GM23248 (cell line): ENCODE measurements around the gene PPA2. TPM values are rescaled to one million over a fixed set of nuclear protein-coding genes. Genes with fewer than 3 reads are reported as not detected.
A peak's percentile ranks its signal among the peaks of the same experiment; 100 is the strongest.

Experiments used
- DNase-seq: peaks from one replicate; pipeline ENCODE4 v3.0.0-alpha.2; 2015
- H2AFZ ChIP-seq: fragments of 200-600 bp; sonication (generic); 2 replicates; pipeline ENCODE4 v1.6.1; 2016; ENCODE audit warnings: antibody characterized with exemption
- H3F3A ChIP-seq: fragments of 200-600 bp; sonication (generic); 2 replicates; pipeline ENCODE4 v1.6.1; 2016; ENCODE audit warnings: mild to moderate bottlenecking, antibody characterized with exemption, mixed run types; ENCODE audit not compliant: insufficient read depth
- H3K27ac ChIP-seq: fragments of 200-600 bp; sonication (generic); 2 replicates; pipeline ENCODE4 v1.5.1; 2016; ENCODE audit warnings: mild to moderate bottlenecking
- H3K27me3 ChIP-seq: fragments of 200-600 bp; sonication (generic); replicated peaks from 2 replicates; pipeline ENCODE4 v1.6.1; 2016; ENCODE audit warnings: mild to moderate bottlenecking; ENCODE audit not compliant: insufficient read depth
- H3K36me3 ChIP-seq: fragments of 200-600 bp; sonication (generic); 2 replicates; pipeline ENCODE4 v1.6.1; 2016; ENCODE audit warnings: low read depth, mild to moderate bottlenecking
- H3K4me1 ChIP-seq: fragments of 200-600 bp; sonication (generic); 2 replicates; pipeline ENCODE4 v1.6.1; 2016; ENCODE audit warnings: mild to moderate bottlenecking; ENCODE audit not compliant: insufficient read depth
- H3K4me2 ChIP-seq: fragments of 200-600 bp; sonication (generic); one replicate; pipeline ENCODE4 v1.6.1; 2016; ENCODE audit warnings: mild to moderate bottlenecking; ENCODE audit not compliant: unreplicated experiment
- H3K4me3 ChIP-seq: fragments of 200-600 bp; sonication (generic); 2 replicates; pipeline ENCODE4 v1.5.1; 2016; ENCODE audit warnings: mild to moderate bottlenecking
- H3K79me2 ChIP-seq: fragments of 200-600 bp; sonication (generic); 2 replicates; pipeline ENCODE4 v1.6.1; 2016; ENCODE audit warnings: mild to moderate bottlenecking; ENCODE audit not compliant: insufficient read depth
- H3K9ac ChIP-seq: fragments of 200-600 bp; sonication (generic); 2 replicates; pipeline ENCODE4 v1.6.1; 2016; ENCODE audit warnings: mild to moderate bottlenecking
- H3K9me2 ChIP-seq: fragments of 200-600 bp; sonication (generic); 2 replicates; pipeline ENCODE4 v1.6.1; 2016; ENCODE audit warnings: mixed run types, mild to moderate bottlenecking, moderate library complexity; ENCODE audit not compliant: insufficient read depth
- H3K9me3 ChIP-seq: fragments of 200-600 bp; sonication (generic); one replicate; pipeline ENCODE4 v1.6.1; 2017; ENCODE audit warnings: low read depth
- H4K20me1 ChIP-seq: fragments of 200-600 bp; sonication (generic); 2 replicates; pipeline ENCODE4 v1.6.0; 2016; ENCODE audit not compliant: insufficient read depth
- EZH2 ChIP-seq: fragments of 200-600 bp; sonication (generic); IDR thresholded peaks from 2 replicates; pipeline ENCODE4 v1.6.1; 2018; ENCODE audit warnings: antibody characterized with exemption, mild to moderate bottlenecking; ENCODE audit not compliant: insufficient read depth, poor library complexity, severe bottlenecking
- EZH2phosphoT487 ChIP-seq: fragments of 200-600 bp; sonication (generic); IDR thresholded peaks from 2 replicates; pipeline ENCODE4 v1.6.1; 2018; ENCODE audit warnings: antibody characterized with exemption, moderate library complexity, mild to moderate bottlenecking, low read depth; ENCODE audit not compliant: insufficient read depth
- WGBS, 2 experiments: methylation state at CpG; one replicate each; pipeline ENCODE4 v1.1.6; 2015 to 2017; ENCODE audit warnings: low lambda C conversion rate in 2 of 2, low coverage in 1 of 2; ENCODE audit errors: missing lambda C conversion rate in 2 of 2; 5-methylcytosine and 5-hydroxymethylcytosine counted together
- in situ Hi-C: fragments of 300-500 bp; cut with MboI; formaldehyde crosslinking; loops from 2 replicates; pipeline ENCODE4 v1.15.0; 2020
- polyA plus RNA-seq: library from polyadenylated mRNA; unstranded; fragments of >200 nt; fragmentation: Nextera tagmentation; extraction: Ambion mirVana; gene quantifications from 2 replicates; pipeline ENCODE4 v1.2.1, GENCODE V29; 2016
- total RNA-seq: library from RNA; depleted of rRNA; stranded (reverse); fragments of >200 nt; shearing (Covaris generic); gene quantifications from 2 replicates; pipeline ENCODE4 v1.2.3, GENCODE V29; 2014

The PPA2 gene
- total and polyA plus RNA-seq, 2 experiments from 2014 or later = 37.5 to 114 TPM

DNA sequence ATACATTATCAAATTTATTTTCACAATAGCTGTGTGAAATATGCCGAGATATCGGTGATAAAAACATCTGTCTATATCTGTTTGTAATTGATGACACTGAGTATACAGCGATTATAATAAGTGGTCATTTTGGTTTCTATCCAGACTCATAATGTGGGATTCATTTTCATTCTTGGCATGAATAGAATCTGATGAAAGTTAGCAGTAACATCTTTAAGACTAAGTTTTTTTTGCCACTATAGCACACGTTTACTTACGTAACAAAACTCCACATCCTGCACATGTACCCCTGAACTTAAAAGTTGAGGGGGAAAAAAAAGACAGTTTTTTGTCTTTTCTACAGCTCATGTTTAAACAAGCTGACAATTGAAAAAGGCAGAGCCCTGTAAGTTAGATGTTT is 86.4 kb downstream of the PPA2 start:
- H3K36me3 ChIP-seq = peaks cover 11% of the 10 kb centered on the region; the same call in 1 of the 2 replicates
- H2AFZ ChIP-seq = no peak overlapping the region
- no peak for DNase-seq
- no peaks in the 10 kb centered on the region for H3K27me3 ChIP-seq
- H4K20me1 ChIP-seq = no peaks in the 10 kb centered on the region
- TF ChIP-seq EZH2 (no peak), EZH2phosphoT487 (no peak)
- H3K9ac ChIP-seq = no peak overlapping the region
- no peaks in the 10 kb centered on the region for H3K9me3 ChIP-seq
- H3K79me2 ChIP-seq = no peaks in the 10 kb centered on the region
- no peaks in the 10 kb centered on the region for H3K9me2 ChIP-seq
- no peaks in the 10 kb centered on the region for H3F3A ChIP-seq
- peaks cover 4% of the 10 kb centered on the region for H3K4me1 ChIP-seq
- no peak overlapping the region for H3K4me3 ChIP-seq
- in situ Hi-C loops = no loop called here
- 81 to 83% methylated on average over 5 of the region's 5 CpGs for WGBS, 2 experiments
- H3K27ac ChIP-seq = no peak overlapping the region
- no peak overlapping the region for H3K4me2 ChIP-seq

- Histone ChIP-seq H2AFZ (no peak overlapping the region), H3K27me3 (no peaks in the 10 kb centered on the region), H3K9me2 (no peaks in the 10 kb centered on the region), H3K79me2 (no peaks in the 10 kb centered on the region), H3K27ac (no peak overlapping the region), H4K20me1 (no peaks in the 10 kb centered on the region), H3K9me3 (no peaks in the 10 kb centered on the region), H3K4me2 (no peak overlapping the region), H3K36me3 (peaks cover 13% of the 10 kb centered on the region; the same call in 1 of the 2 replicates), H3K9ac (no peak overlapping the region), H3F3A (no peaks in the 10 kb centered on the region), H3K4me1 (peaks cover 4% of the 10 kb centered on the region), H3K4me3 (no peak overlapping the region)
- in situ Hi-C loops = no loop called here
- no peak for TF ChIP-seq EZH2
- TF ChIP-seq EZH2phosphoT487 = no peak
- no peak for DNase-seq
- 90 to 97% methylated on average over 4 of the region's 4 CpGs for WGBS, 2 experiments
Observed at GRCh38 chr4:105386012-105386411, 87.8 kb downstream of the PPA2 start.

DNA sequence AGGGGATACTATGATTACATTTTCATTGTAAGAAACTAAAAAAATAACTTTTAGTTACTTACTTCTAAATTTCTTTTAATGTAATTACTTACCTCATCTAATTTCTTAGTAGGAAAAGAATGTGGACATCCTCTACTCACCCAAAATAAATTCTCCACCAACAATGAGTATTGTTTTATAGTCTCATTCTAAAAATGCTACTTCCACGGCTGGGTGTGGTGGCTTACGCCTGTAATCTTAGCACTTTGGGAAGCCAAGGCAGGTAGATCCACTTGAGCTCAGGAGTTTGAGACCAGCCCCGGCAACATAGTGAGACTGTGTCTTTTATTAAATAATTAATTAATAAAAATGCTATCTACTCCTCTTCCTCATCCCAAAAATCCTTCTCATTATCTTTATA is 99.8 kb downstream of the PPA2 start:
- no peaks in the 10 kb centered on the region for H3K9me3 ChIP-seq
- in situ Hi-C loops = no loop called here
- no peaks in the 10 kb centered on the region for H3K79me2 ChIP-seq
- H4K20me1 ChIP-seq = no peaks in the 10 kb centered on the region
- TF ChIP-seq EZH2phosphoT487 = no peak
- no peak for TF ChIP-seq EZH2
- no peaks in the 10 kb centered on the region for H3K9me2 ChIP-seq
- no peak overlapping the region for H3K9ac ChIP-seq
- no peak overlapping the region for H3K4me3 ChIP-seq
- no peaks in the 10 kb centered on the region for H3F3A ChIP-seq
- no peak overlapping the region for H2AFZ ChIP-seq
- H3K4me2 ChIP-seq = no peak overlapping the region
- WGBS, 2 experiments = 95 to 99% methylated on average over 3 of the region's 3 CpGs
- H3K4me1 ChIP-seq = no peaks in the 10 kb centered on the region
- no peak overlapping the region for H3K27ac ChIP-seq
- no peaks in the 10 kb centered on the region for H3K36me3 ChIP-seq
- DNase-seq = no peak
- no peaks in the 10 kb centered on the region for H3K27me3 ChIP-seq

DNA sequence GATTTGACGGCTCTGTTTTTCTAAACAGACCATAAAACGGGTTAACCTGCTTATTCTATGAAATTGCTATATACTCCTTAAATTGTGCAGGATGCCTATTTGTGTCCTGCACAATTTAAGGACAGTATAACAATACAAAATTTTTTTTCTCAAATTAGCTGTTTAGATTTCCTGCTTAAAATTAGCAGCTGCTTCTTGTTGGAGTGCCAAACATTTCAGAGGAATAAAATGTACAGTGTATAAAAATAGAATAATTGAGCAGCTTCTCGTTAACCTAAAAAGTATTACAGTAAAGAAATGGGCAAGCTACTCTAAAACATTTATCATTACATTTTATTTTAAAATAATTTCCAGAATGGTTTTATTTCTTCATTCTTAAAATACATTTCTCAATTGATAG is 100.5 kb downstream of the PPA2 start:
- H3K4me3 ChIP-seq = no peak overlapping the region

DNA sequence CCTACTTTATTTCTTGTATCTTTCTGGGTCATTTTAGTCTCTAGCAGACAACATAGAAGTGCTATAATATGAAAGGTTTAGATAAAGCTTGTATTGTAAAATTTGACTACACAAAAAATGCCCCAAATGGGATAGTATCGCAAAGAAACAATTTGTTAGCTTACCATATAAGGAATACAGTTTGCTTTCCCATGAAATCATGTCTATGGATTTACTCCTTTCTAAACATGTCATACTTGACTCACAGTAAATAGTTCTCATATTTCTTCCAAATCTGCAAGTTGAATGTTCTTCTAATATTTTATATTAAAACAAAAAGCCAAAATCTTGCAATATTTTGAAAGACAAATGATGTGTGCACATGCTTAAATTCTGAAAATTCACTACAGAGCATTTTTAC is 103.9 kb downstream of the PPA2 start:
- no peak overlapping the region for H3K4me2 ChIP-seq
- no peaks in the 10 kb centered on the region for H3K4me1 ChIP-seq
- peak; percentile 7 for DNase-seq
- no peaks in the 10 kb centered on the region for H3F3A ChIP-seq
- H3K9me3 ChIP-seq = no peaks in the 10 kb centered on the region
- no peak overlapping the region for H3K4me3 ChIP-seq
- H3K27me3 ChIP-seq = no peaks in the 10 kb centered on the region
- no peak overlapping the region for H3K27ac ChIP-seq
- no peaks in the 10 kb centered on the region for H3K9me2 ChIP-seq
- H2AFZ ChIP-seq = no peak overlapping the region
- in situ Hi-C loops = no loop called here
- H3K9ac ChIP-seq = no peak overlapping the region
- H4K20me1 ChIP-seq = no peaks in the 10 kb centered on the region
- H3K79me2 ChIP-seq = no peaks in the 10 kb centered on the region
- WGBS, 2 experiments = 56 to 71% methylated on average over 1 of the region's 1 CpG
- TF ChIP-seq EZH2 (no peak), EZH2phosphoT487 (no peak)
- H3K36me3 ChIP-seq = no peaks in the 10 kb centered on the region

More for the DNA sequence above, 100.5 kb downstream of the PPA2 start:
- WGBS, 2 experiments = 75 to 76% methylated on average over 3 of the region's 3 CpGs
- H3K79me2 ChIP-seq = no peaks in the 10 kb centered on the region
- no peaks in the 10 kb centered on the region for H3K4me1 ChIP-seq
- H3K9me3 ChIP-seq = no peaks in the 10 kb centered on the region
- no peaks in the 10 kb centered on the region for H3K9me2 ChIP-seq
- no peaks in the 10 kb centered on the region for H4K20me1 ChIP-seq
- no peak overlapping the region for H2AFZ ChIP-seq
- no peak overlapping the region for H3K9ac ChIP-seq
- H3K27me3 ChIP-seq = no peaks in the 10 kb centered on the region
- TF ChIP-seq EZH2 (no peak), EZH2phosphoT487 (no peak)
- H3K4me2 ChIP-seq = no peak overlapping the region
- H3F3A ChIP-seq = no peaks in the 10 kb centered on the region
- H3K27ac ChIP-seq = no peak overlapping the region
- in situ Hi-C loops = no loop called here
- no peaks in the 10 kb centered on the region for H3K36me3 ChIP-seq
- no peak for DNase-seq
